ENCODE results near the gene PTMS.

PTMS gene

GRCh38 chr12:6790496-6791150, 24.5 kb downstream of the PTMS start:
- H2AFZ ChIP-seq (ENCODE audit: low read depth, low read length), result no peak overlapping the region
- no peaks in the 10 kb centered on the region for H3K9me3 ChIP-seq (ENCODE audit: insufficient read depth, low read length)
- H3K79me2 ChIP-seq (ENCODE audit: low read length), result no peaks in the 10 kb centered on the region
- no peaks in the 10 kb centered on the region for H4K20me1 ChIP-seq (ENCODE audit: insufficient read depth, low read length)
- H3K36me3 ChIP-seq (replicated peaks; ENCODE audit: low read depth, low read length), result no peaks in the 10 kb centered on the region
- no peaks in the 10 kb centered on the region for H3K27me3 ChIP-seq (ENCODE audit: low read depth, low read length)
- no peak for TF ChIP-seq EZH2phosphoT487 (IDR thresholded peaks at IDR 0.05; ENCODE audit: low read depth)
- no peak for TF ChIP-seq CTCF (IDR thresholded peaks at IDR 0.05; ENCODE audit: low read depth, low read length)
- H3K4me3 ChIP-seq (ENCODE audit: low read length), result no peak overlapping the region
- no peak overlapping the region for H3K27ac ChIP-seq (ENCODE audit: low read length)
- no peak overlapping the region for H3K9ac ChIP-seq (ENCODE audit: low read length)
- no peak overlapping the region for H3K4me2 ChIP-seq (ENCODE audit: low read length)
- H3K4me1 ChIP-seq (ENCODE audit: low read length), result peaks cover 15% of the 10 kb centered on the region

- no peak overlapping the region for H3K27ac ChIP-seq (ENCODE audit: low read length)
- H4K20me1 ChIP-seq (ENCODE audit: insufficient read depth, low read length), result no peaks in the 10 kb centered on the region
- H3K4me3 ChIP-seq (ENCODE audit: low read length), result no peak overlapping the region
- peak overlapping the region; percentile 41; the same call in 1 of the 2 replicates for H3K4me2 ChIP-seq (ENCODE audit: low read length)
- H2AFZ ChIP-seq (ENCODE audit: low read depth, low read length), result peak overlapping the region; percentile 92
- H3K27me3 ChIP-seq (ENCODE audit: low read depth, low read length), result no peaks in the 10 kb centered on the region
- TF ChIP-seq CTCF (IDR thresholded peaks at IDR 0.05; ENCODE audit: low read depth, low read length) (no peak), EZH2phosphoT487 (IDR thresholded peaks at IDR 0.05; ENCODE audit: low read depth) (no peak)
- no peaks in the 10 kb centered on the region for H3K79me2 ChIP-seq (ENCODE audit: low read length)
- peaks cover 15% of the 10 kb centered on the region for H3K4me1 ChIP-seq (ENCODE audit: low read length)
- H3K9ac ChIP-seq (ENCODE audit: low read length), result no peak overlapping the region; the same call in 1 of the 2 replicates
- no peaks in the 10 kb centered on the region for H3K36me3 ChIP-seq (replicated peaks; ENCODE audit: low read depth, low read length)
- H3K9me3 ChIP-seq (ENCODE audit: insufficient read depth, low read length), result no peaks in the 10 kb centered on the region
These were observed 25.9 kb downstream of the PTMS start for GRCh38 chr12:6791931-6792520.

GRCh38 chr12:6792522-6793201, 26.5 kb downstream of the PTMS start:
- H3K27me3 ChIP-seq (ENCODE audit: low read depth, low read length), result no peaks in the 10 kb centered on the region
- peak overlapping the region; percentile 2; the same call in 1 of the 2 replicates for H3K9ac ChIP-seq (ENCODE audit: low read length)

More at GRCh38 chr12:6792522-6793201, 26.5 kb downstream of the PTMS start:
- no peaks in the 10 kb centered on the region for H3K36me3 ChIP-seq (replicated peaks; ENCODE audit: low read depth, low read length)
- TF ChIP-seq CTCF (IDR thresholded peaks at IDR 0.05; ENCODE audit: low read depth, low read length) (no peak), EZH2phosphoT487 (IDR thresholded peaks at IDR 0.05; ENCODE audit: low read depth) (no peak)
- peak overlapping the region; percentile 41 for H3K4me2 ChIP-seq (ENCODE audit: low read length)
- H3K9me3 ChIP-seq (ENCODE audit: insufficient read depth, low read length), result no peaks in the 10 kb centered on the region
- H3K27ac ChIP-seq (ENCODE audit: low read length), result no peak overlapping the region
- no peak overlapping the region for H3K4me3 ChIP-seq (ENCODE audit: low read length)
- peaks cover 15% of the 10 kb centered on the region for H3K4me1 ChIP-seq (ENCODE audit: low read length)
- H3K79me2 ChIP-seq (ENCODE audit: low read length), result no peaks in the 10 kb centered on the region
- no peaks in the 10 kb centered on the region for H4K20me1 ChIP-seq (ENCODE audit: insufficient read depth, low read length)
- peak overlapping the region; percentile 92 for H2AFZ ChIP-seq (ENCODE audit: low read depth, low read length)
